H1 (cell line): ENCODE data around the gene PARD3. TPM values are rescaled to one million over a fixed set of nuclear protein-coding genes. Genes with fewer than 3 reads are reported as not detected.

Experiments used
- CTCF ChIA-PET: fragments of 300-600 bp; sonication (Branson Sonifier 250); formaldehyde crosslinking; loops from one replicate; lab custom pipeline; 2021; ENCODE audit not compliant: partially characterized antibody; lab: Charles Lee
- POLR2A ChIA-PET: fragments of 300-600 bp; sonication (Branson Sonifier 250); formaldehyde crosslinking; loops from one replicate; lab custom pipeline; 2021; ENCODE audit warnings: inconsistent platforms; ENCODE audit not compliant: partially characterized antibody; lab: Charles Lee
- DNase-seq, 2 experiments: peaks; one replicate each; pipeline versions ENCODE4 v3.0.0 to v3.0.0-alpha.2; 2010 to 2022; ENCODE audit warnings: low spot score in 2 of 2, low read depth in 1 of 2, mixed read lengths in 1 of 2
- FAIRE-seq: peaks from 2 replicates; lab custom pipeline; 2011; peaks lifted over from hg19 to GRCh38; lab: Jason Lieb, UNC
- H2AFZ ChIP-seq: 2 replicates; pipeline ENCODE4 v1.8.1; 2012; ENCODE audit warnings: low read length, inconsistent platforms
- H2AK5ac ChIP-seq: 2 replicates; pipeline ENCODE4 v1.6.1; 2013; ENCODE audit warnings: low read depth, low read length
- H2BK120ac ChIP-seq: replicated peaks from 2 replicates; pipeline ENCODE3; 2013; ENCODE audit warnings: low read depth, low read length, inconsistent platforms
- H2BK12ac ChIP-seq: 2 replicates; pipeline ENCODE4 v1.6.1; 2013; ENCODE audit warnings: low read depth, low read length
- H2BK15ac ChIP-seq: 2 replicates; pipeline ENCODE4 v1.6.1; 2013; ENCODE audit warnings: low read length
- H2BK20ac ChIP-seq: 2 replicates; pipeline ENCODE4 v1.6.1; 2013; ENCODE audit warnings: low read length
- H2BK5ac ChIP-seq: 2 replicates; pipeline ENCODE4 v1.6.1; 2013; ENCODE audit warnings: low read depth, low read length
- H3K14ac ChIP-seq: 2 replicates; pipeline ENCODE4 v1.6.1; 2013; ENCODE audit warnings: inconsistent platforms; ENCODE audit not compliant: insufficient read length
- H3K18ac ChIP-seq: 2 replicates; pipeline ENCODE4 v1.6.1; 2013; ENCODE audit warnings: low read length; ENCODE audit errors: extremely low read depth
- H3K23ac ChIP-seq: 2 replicates; pipeline ENCODE4 v1.6.1; 2013; ENCODE audit warnings: inconsistent platforms; ENCODE audit not compliant: insufficient read length
- H3K23me2 ChIP-seq: 2 replicates; pipeline ENCODE4 v1.6.1; 2013; ENCODE audit warnings: low read depth, low read length
- H3K27ac ChIP-seq: 2 replicates; pipeline ENCODE4 v1.6.1; 2011; ENCODE audit warnings: low read depth, low read length, inconsistent platforms
- H3K27me3 ChIP-seq, 4 experiments: replicated peaks in 1 of 4; 1 replicate in 1 of 4; 2 replicates in 3 of 4; pipeline versions ENCODE4 v1.6.1 to v1.8.1; 2011 to 2013; ENCODE audit warnings: low read length in 3 of 4, mild to moderate bottlenecking in 3 of 4, inconsistent platforms in 2 of 4, mixed read lengths in 2 of 4, moderate library complexity in 1 of 4; ENCODE audit not compliant: control insufficient read depth in 3 of 4, insufficient read depth in 3 of 4; ENCODE audit errors: extremely low read depth in 1 of 4
- H3K36me3 ChIP-seq, 4 experiments: 2 replicates each; pipeline versions ENCODE4 v1.6.1 to v1.8.1; 2011 to 2013; ENCODE audit warnings: mild to moderate bottlenecking in 4 of 4, low read length in 3 of 4, moderate library complexity in 2 of 4, control low read depth in 1 of 4, inconsistent platforms in 1 of 4; ENCODE audit not compliant: insufficient read depth in 4 of 4, control insufficient read depth in 2 of 4
- H3K4ac ChIP-seq: replicated peaks from 2 replicates; pipeline ENCODE3; 2013; ENCODE audit warnings: low read length, low read depth, mixed read lengths, inconsistent platforms; ENCODE audit not compliant: insufficient read length
- H3K4me1 ChIP-seq, 4 experiments: replicated peaks in 1 of 4; 1 replicate in 1 of 4; 2 replicates in 3 of 4; pipeline versions ENCODE4 v1.6.1 to v1.8.1; 2011 to 2013; ENCODE audit warnings: low read length in 3 of 4, inconsistent platforms in 2 of 4, mixed read lengths in 1 of 4; ENCODE audit not compliant: insufficient read depth in 4 of 4, control insufficient read depth in 3 of 4
- H3K4me2 ChIP-seq, 2 experiments: 2 replicates each; pipeline versions ENCODE4 v1.6.1 to v1.8.1; 2011 to 2013; ENCODE audit warnings: low read depth in 2 of 2, low read length in 2 of 2, control low read depth in 1 of 2, inconsistent platforms in 1 of 2, mild to moderate bottlenecking in 1 of 2; ENCODE audit not compliant: insufficient read depth in 1 of 2
- H3K4me3 ChIP-seq, 4 experiments: fragments of 200-600, 300-600 bp in 1 of 4; sonication (generic), shearing (Covaris generic), sonication (Bioruptor Twin) in 1 of 4; 2 replicates each; pipeline versions ENCODE4 v1.5.1 to v1.8.1; 2011 to 2016; ENCODE audit warnings: low read length in 4 of 4, low read depth in 3 of 4, control low read depth in 2 of 4, inconsistent platforms in 2 of 4, mild to moderate bottlenecking in 2 of 4, mixed read lengths in 1 of 4, moderate library complexity in 1 of 4; ENCODE audit not compliant: insufficient read depth in 2 of 4; ENCODE audit errors: extremely low read depth in 1 of 4
- H3K56ac ChIP-seq: replicated peaks from 2 replicates; pipeline ENCODE3; 2013; ENCODE audit warnings: low read depth, mild to moderate bottlenecking, mixed read lengths, low read length, inconsistent platforms; ENCODE audit not compliant: insufficient read length
- H3K79me1 ChIP-seq: 2 replicates; pipeline ENCODE4 v1.6.1; 2013; ENCODE audit warnings: low read depth, low read length, control low read depth
- H3K79me2 ChIP-seq, 2 experiments: 2 replicates each; pipeline versions ENCODE4 v1.6.1 to v1.8.1; 2012 to 2013; ENCODE audit warnings: low read length in 2 of 2, mild to moderate bottlenecking in 2 of 2, inconsistent platforms in 1 of 2; ENCODE audit not compliant: insufficient read depth in 2 of 2, control insufficient read depth in 1 of 2
- H3K9ac ChIP-seq, 4 experiments: replicated peaks in 1 of 4; 1 replicate in 1 of 4; 2 replicates in 3 of 4; pipeline versions ENCODE4 v1.6.1 to v1.8.1; 2011 to 2013; ENCODE audit warnings: low read depth in 3 of 4, low read length in 3 of 4, control low read depth in 2 of 4, mild to moderate bottlenecking in 2 of 4, moderate library complexity in 2 of 4, inconsistent platforms in 1 of 4; ENCODE audit errors: extremely low read depth in 1 of 4
- H3K9me3 ChIP-seq, 2 experiments: 2 replicates each; pipeline versions ENCODE4 v1.6.1 to v1.8.1; 2012 to 2013; ENCODE audit warnings: mild to moderate bottlenecking in 2 of 2, moderate library complexity in 2 of 2, control low read depth in 1 of 2, inconsistent platforms in 1 of 2, low read depth in 1 of 2, low read length in 1 of 2, mixed read lengths in 1 of 2; ENCODE audit not compliant: insufficient read depth in 2 of 2
- H4K20me1 ChIP-seq, 2 experiments: replicated peaks in 1 of 2; 2 replicates each; pipeline versions ENCODE3 to v1.8.1; 2011 to 2013; ENCODE audit warnings: inconsistent platforms in 2 of 2, low read length in 2 of 2, mild to moderate bottlenecking in 1 of 2; ENCODE audit not compliant: insufficient read depth in 2 of 2, control insufficient read depth in 1 of 2
- H4K5ac ChIP-seq: 2 replicates; pipeline ENCODE4 v1.6.1; 2013; ENCODE audit warnings: low read length, low read depth, mixed read lengths, inconsistent platforms; ENCODE audit not compliant: insufficient read length
- H4K8ac ChIP-seq: 2 replicates; pipeline ENCODE4 v1.8.0; 2013; ENCODE audit warnings: mild to moderate bottlenecking, moderate library complexity, low read length, inconsistent platforms; ENCODE audit not compliant: insufficient read depth; ENCODE audit errors: extremely low read depth
- H4K91ac ChIP-seq: replicated peaks from 2 replicates; pipeline ENCODE3; 2013; ENCODE audit warnings: low read length, mixed read lengths, inconsistent platforms; ENCODE audit not compliant: insufficient read length
- BCL11A ChIP-seq, 2 experiments: IDR thresholded peaks; one replicate each; pipeline ENCODE4 v1.6.1; 2011; ENCODE audit warnings: low read depth in 2 of 2, low read length in 2 of 2, mild to moderate bottlenecking in 2 of 2
- CBX5 ChIP-seq: fragments of 300-800, 300-1000 bp; sonication (generic); IDR thresholded peaks from 2 replicates; pipeline ENCODE4 v1.7.1; 2016; ENCODE audit warnings: antibody characterized with exemption, low read length, low read depth
- FOSL1 ChIP-seq: IDR thresholded peaks from 2 replicates; pipeline ENCODE4 v1.6.1; 2011; ENCODE audit warnings: mild to moderate bottlenecking, low read depth, low read length, moderate library complexity; ENCODE audit not compliant: insufficient read depth
- GTF2F1 ChIP-seq: IDR thresholded peaks from 2 replicates; pipeline ENCODE4 v1.6.1; 2012; ENCODE audit warnings: low read depth, low read length, improper control_type of control experiment, borderline replicate concordance
- KDM1A ChIP-seq: fragments of 200-600, 300-600 bp; sonication (generic); IDR thresholded peaks from 2 replicates; pipeline ENCODE4 v1.7.1; 2016; ENCODE audit warnings: mild to moderate bottlenecking, low read length, borderline replicate concordance
- KDM5A ChIP-seq: fragments of 200-600 bp; IDR thresholded peaks from 2 replicates; pipeline ENCODE4 v1.7.1; 2012; ENCODE audit warnings: mild to moderate bottlenecking, low read length, inconsistent platforms, mixed read lengths
- MAFK ChIP-seq: IDR thresholded peaks from 2 replicates; pipeline ENCODE4 v1.6.1; 2012; ENCODE audit warnings: low read depth, mild to moderate bottlenecking, improper control_type of control experiment, low read length
- POLR2AphosphoS5 ChIP-seq: IDR thresholded peaks from 2 replicates; pipeline ENCODE4 v1.6.1; 2011; ENCODE audit warnings: low read depth, low read length
- SP2 ChIP-seq: IDR thresholded peaks from 2 replicates; pipeline ENCODE4 v1.6.1; 2012; ENCODE audit warnings: mild to moderate bottlenecking, low read length, inconsistent platforms
- SRF ChIP-seq: IDR thresholded peaks from 2 replicates; pipeline ENCODE4 v1.6.1; 2011; ENCODE audit warnings: mild to moderate bottlenecking, low read depth, low read length, moderate library complexity
- SUZ12 ChIP-seq: fragments of 200-600 bp; sonication (generic); IDR thresholded peaks from 2 replicates; pipeline ENCODE4 v1.6.1; 2012; ENCODE audit warnings: mild to moderate bottlenecking, inconsistent platforms, low read length, moderate library complexity, mixed read lengths
- TAF1 ChIP-seq: IDR thresholded peaks from 2 replicates; pipeline ENCODE4 v1.6.1; 2011; ENCODE audit warnings: mild to moderate bottlenecking, low read depth, low read length
- WGBS, 2 experiments: shearing (Covaris generic) in 1 of 2; methylation state at CpG; one replicate each; pipeline versions ENCODE4 v1.1.6 to v1.1.7; 2013 to 2015; ENCODE audit warnings: low lambda C conversion rate in 2 of 2, mixed read lengths in 2 of 2, inconsistent platforms in 1 of 2, low coverage in 1 of 2, missing lambda C conversion rate in 1 of 2; ENCODE audit not compliant: insufficient replicate concordance in 2 of 2, insufficient coverage in 1 of 2, insufficient read length in 1 of 2; ENCODE audit errors: extremely low coverage in 1 of 2, missing lambda C conversion rate in 1 of 2; 5-methylcytosine and 5-hydroxymethylcytosine counted together
- polyA plus RNA-seq, 7 experiments: library from polyadenylated mRNA; depleted of rRNA in 3 of 7; stranded (reverse) in 5 of 7; unstranded in 2 of 7; fragments of >200 nt in 5 of 7; fragments of 200-250 nt in 2 of 7; gene quantifications; 1 replicate in 5 of 7; 2 replicates in 1 of 7; 4 replicates in 1 of 7; pipeline versions ENCODE4 v1.2.1 to v1.2.3, GENCODE V29; 2011 to 2013; ENCODE audit warnings: missing spikeins in 2 of 7, mixed read lengths in 2 of 7
- total RNA-seq: library from RNA; stranded (reverse); fragmentation: NEBNext Ultra II Directional; extraction: Animal tissue kit (Norgen Biotek cat#: 25700); gene quantifications from 2 replicates; pipeline ENCODE4 v1.2.1, GENCODE V29; 2021
- TF ChIP-seq, protein P1 (sequence below): IDR thresholded peaks from 2 replicates; pipeline ENCODE4 v1.6.1; 2012; ENCODE audit warnings: inconsistent platforms

PARD3 gene
- total and polyA plus RNA-seq, 2 of the 8 experiments (the other 6 are each of a cell fraction or from before 2014, with no cell fraction given) = 19.7 to 49.1 TPM

GRCh38 chr10:34335960-34336690, 479.0 kb downstream of the PARD3 start:
- POLR2A ChIA-PET = interaction anchor here (0.6 to 1.0 kb wide), 2 partner anchors 9 to 154 kb away, joined by 3 read pairs; no protein-coding TSS in a partner anchor
- no peak for FAIRE-seq
- TF ChIP-seq MAFK (no peak), POLR2AphosphoS5 (no peak), KDM5A (no peak), TAF1 (no peak), SP2 (no peak), GTF2F1 (no peak), SUZ12 (no peak), SRF (no peak), CBX5 (no peak), FOSL1 (no peak), BCL11A (IDR thresholded peaks at IDR 0.05; ENCODE audit: low read depth in 2 of 2, low read length in 2 of 2) (no peak), KDM1A (no peak)
- TF ChIP-seq, protein P1, sequence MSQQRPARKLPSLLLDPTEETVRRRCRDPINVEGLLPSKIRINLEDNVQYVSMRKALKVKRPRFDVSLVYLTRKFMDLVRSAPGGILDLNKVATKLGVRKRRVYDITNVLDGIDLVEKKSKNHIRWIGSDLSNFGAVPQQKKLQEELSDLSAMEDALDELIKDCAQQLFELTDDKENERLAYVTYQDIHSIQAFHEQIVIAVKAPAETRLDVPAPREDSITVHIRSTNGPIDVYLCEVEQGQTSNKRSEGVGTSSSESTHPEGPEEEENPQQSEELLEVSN = no peak

More at GRCh38 chr10:34335960-34336690, 479.0 kb downstream of the PARD3 start:
- no peak for DNase-seq
- no peaks in the 10 kb centered on the region for H4K20me1 ChIP-seq
- H3K79me2 ChIP-seq = no peaks in the 10 kb centered on the region
- no peak overlapping the region for H2BK20ac ChIP-seq
- no peak overlapping the region for H3K4me3 ChIP-seq
- 91% methylated on average over 5 of the region's 5 CpGs; no CpG with 5 or more reads in 1 of the 2 experiments for WGBS, 2 experiments
- H3K4me1 ChIP-seq = no peaks in the 10 kb centered on the region
- no peak overlapping the region for H2AFZ ChIP-seq
- H3K27ac ChIP-seq = no peak overlapping the region
- no peaks in the 10 kb centered on the region for H3K79me1 ChIP-seq
- peaks cover 0 to under 1% (median 0%) of the 10 kb centered on the region in 4 experiments; a peak in 2 of 8 replicates for H3K36me3 ChIP-seq
- H4K91ac ChIP-seq = no peak overlapping the region
- no peak overlapping the region for H4K8ac ChIP-seq
- no peaks in the 10 kb centered on the region for H3K9me3 ChIP-seq
- H2BK120ac ChIP-seq = no peak overlapping the region
- H2BK5ac ChIP-seq = no peak overlapping the region
- no peak overlapping the region for H4K5ac ChIP-seq
- H3K4me2 ChIP-seq = no peak overlapping the region
- no peak overlapping the region for H3K14ac ChIP-seq
- H2AK5ac ChIP-seq = no peak overlapping the region
- no peak overlapping the region for H3K18ac ChIP-seq
- H3K27me3 ChIP-seq = no peaks in the 10 kb centered on the region
- CTCF ChIA-PET = interaction anchor here (0.9 to 1.3 kb wide), 2 partner anchors 12 to 301 kb away, joined by 3 read pairs; no protein-coding TSS in a partner anchor
- H3K23ac ChIP-seq = no peak overlapping the region
- H3K23me2 ChIP-seq = no peaks in the 10 kb centered on the region
- no peak overlapping the region for H3K4ac ChIP-seq
- H3K9ac ChIP-seq = no peak overlapping the region
- no peak overlapping the region for H3K56ac ChIP-seq
- H2BK15ac ChIP-seq = no peak overlapping the region
- H2BK12ac ChIP-seq = no peak overlapping the region
